GM21529 (cell line): ENCODE results near the gene ERH.
"Not testable (repeated sequence)": the region's sequence is repeated elsewhere in the genome, so short reads cannot be mapped to it uniquely, and the experiment has no call there.

Source experiments
- ATAC-seq: cut with Tn5 transposase; IDR thresholded peaks from one replicate; pipeline ENCODE4 v1.9.1; 2021; ENCODE audit not compliant: unreplicated experiment

ERH gene

DNA sequence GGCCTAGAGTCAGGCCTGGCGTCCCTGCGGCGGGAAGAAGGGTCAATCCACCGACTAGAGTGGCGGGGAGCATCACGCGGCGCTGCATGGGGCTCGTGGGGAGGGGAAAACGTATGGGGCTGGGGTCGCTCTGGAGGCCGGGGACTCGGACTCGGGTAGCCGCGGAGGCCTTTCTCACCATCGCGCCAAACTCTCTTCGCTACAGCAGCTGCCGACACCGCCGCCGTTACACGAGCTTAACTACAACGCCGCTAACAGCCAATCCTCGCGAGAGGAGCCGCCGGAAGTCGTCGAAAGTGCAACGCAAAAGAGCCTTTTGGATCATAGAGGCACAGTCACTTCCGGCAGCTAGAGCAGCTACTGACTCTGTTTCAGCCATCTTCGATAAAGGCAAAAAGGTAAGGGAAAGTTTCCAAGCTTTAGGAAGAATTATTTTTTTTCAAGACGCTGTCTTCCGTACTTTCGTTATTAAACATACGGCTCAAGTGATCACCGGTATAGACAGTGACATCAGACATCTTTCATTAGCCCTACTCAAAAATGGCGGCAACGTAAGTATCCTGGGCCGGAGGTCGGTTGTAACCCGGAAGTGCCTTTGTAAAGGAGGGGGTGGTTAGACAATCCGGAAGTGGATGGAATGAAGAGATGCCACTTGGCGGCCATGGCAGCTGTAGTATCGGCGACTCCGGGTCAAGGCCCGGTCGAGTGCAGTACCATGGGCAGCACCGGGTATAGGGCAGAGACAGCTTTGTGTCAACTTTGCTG lies at the start of gene ERH, which contains the start of gene SLC39A9:
TSS of gene ERH (minus strand) at position 247 of the 765 bp plus-strand sequence. CDS start at position 181, 66 bp downstream.
TSS of gene SLC39A9 (plus strand) at position 640 of the 765 bp plus-strand sequence. CDS start 678 bp downstream, outside the sequence.
- ATAC-seq, result peak; percentile 88

DNA sequence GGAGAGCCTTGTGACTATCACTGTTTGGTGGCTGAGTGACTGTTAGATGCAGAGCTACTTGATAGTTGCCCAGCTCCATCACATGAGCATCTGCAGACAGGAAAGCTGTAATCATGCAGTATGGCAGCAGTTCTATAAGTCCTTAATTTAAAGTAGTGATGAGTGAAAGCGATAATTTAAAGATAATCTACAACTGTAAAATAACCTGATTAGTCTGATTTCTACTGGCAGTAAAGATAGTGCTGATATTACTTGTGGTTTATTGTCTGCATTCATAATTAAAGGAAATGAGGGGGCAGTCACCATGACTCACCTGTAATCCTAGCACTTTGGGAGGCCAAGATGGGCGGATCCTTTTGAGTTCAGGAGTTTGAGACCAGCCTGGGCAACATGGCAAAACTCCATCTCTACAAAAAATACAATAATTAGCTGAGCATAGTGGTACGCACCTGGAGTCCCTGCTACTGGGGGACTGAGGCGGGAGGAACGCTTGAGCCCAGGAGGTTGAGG lies 45.3 kb upstream of the ERH start:
- ATAC-seq, result no peak

DNA sequence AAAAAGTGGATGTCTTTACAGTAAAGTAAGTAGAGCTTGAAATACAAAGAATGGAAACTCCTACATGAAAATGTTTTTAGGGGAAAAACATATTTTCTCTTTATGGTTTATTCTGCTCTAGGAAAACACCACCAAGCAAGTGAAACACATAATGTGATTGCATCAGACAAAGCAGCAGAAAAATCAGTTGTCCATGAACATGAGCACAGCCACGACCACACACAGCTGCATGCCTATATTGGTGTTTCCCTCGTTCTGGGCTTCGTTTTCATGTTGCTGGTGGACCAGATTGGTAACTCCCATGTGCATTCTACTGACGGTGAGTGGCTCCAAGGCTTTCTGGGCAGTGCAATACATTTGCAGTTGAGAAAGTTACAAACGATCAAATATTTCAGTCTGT lies 43.8 kb upstream of the ERH start:
- peak; percentile 82 for ATAC-seq

DNA sequence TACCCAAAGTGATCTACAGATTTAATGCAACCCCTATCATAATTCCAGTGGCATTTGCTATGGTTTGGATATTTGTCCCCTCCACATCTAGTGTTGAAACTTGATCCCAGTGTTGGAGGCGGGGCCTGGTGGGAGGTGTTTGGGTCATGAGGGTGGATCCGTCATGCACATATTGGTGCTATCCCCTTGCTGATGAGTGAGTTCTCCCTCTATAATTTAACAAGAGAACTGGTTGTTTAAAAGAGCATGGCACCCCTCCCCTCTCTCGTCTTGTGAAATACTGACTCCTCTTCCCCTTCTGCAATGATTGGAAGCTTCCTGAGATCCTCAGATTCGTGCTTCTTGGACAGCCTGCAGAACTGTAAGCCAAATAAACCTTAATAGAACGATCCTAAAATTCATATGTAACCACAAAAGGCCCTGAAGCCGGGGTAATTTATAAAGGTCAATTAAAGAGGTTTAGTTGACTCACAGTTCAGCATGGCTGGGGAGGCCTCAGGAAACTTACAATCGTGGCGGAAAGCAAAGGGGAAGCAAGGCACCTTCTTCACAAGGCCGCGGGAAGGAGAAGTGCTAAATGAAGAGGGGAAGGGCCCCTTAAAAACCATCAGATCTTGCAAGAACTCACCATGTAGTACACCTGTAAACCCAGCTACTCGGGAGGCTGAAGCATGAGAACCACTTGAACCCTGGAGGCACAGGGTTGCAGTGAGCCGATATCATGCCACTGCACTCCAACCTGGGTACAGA lies 41.6 kb upstream of the ERH start:
- no peak for ATAC-seq

DNA sequence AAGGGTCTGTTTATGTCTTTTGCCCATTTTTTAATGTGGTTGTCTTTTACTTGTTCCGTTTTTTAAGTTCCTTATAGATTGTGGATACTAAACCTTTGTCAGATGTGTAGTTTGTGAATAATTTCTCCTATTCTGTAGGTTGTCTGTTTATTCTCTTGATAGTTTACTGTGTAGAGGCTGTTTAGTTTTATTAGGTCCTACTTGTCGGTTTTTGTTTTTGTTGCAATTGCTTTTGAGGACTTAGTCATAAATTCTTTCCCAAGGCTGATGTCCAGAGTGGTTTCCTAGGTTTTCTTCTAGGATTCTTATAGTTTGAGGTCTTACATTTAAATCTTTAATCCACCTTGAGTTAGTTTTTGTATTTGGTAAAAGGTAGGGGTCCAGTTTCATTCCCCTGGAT lies 34.3 kb upstream of the ERH start:
- no peak for ATAC-seq

DNA sequence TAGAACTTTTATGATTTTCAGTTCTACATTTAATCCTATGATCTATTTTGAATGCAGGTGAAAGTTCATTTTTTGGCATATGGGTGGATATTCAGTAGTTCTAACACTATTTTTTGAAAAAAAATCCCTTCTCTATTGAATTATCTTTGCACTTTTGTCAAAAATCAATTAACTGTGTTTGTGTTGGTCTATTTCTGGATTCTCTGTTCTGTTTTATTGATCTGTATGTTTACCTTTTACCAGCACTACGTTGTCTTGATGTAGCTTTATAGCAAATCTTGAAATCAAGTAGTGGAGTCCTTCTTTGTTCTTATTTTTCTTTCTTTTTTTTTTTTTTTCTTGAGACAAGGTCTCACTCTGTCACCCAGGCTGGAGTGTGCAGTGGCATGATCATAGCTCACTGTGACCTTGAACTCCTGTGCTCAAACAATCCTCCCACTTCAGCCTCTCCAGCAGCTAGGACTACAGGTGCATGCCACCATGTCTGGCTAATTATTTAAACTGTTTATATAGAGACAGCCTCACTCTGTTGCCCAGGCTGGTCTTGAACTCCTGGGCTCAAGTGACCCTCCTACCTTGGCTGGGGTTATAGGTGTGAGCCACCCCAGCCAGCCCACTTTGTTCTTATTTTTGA lies 32.3 kb upstream of the ERH start:
- ATAC-seq, result no peak

DNA sequence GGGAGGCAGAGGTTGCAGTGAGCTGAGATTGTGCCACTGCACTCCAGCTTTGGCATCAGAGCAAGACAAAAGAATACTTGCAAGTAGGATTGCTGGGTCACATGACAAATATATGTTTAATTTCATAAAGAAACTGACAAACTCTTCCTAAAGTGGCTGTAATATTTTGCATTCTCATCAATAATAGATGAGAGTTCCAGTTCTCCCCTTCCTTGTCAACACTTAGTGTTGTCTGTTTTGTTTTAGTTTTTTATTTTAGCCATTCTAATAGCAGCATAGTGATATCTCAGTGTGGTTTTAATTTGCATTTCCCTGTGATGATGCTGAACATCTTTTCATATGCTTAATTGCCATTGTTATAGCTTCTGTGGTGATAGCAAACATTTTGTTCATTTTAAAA lies 31.5 kb upstream of the ERH start:
- ATAC-seq, result no peak

DNA sequence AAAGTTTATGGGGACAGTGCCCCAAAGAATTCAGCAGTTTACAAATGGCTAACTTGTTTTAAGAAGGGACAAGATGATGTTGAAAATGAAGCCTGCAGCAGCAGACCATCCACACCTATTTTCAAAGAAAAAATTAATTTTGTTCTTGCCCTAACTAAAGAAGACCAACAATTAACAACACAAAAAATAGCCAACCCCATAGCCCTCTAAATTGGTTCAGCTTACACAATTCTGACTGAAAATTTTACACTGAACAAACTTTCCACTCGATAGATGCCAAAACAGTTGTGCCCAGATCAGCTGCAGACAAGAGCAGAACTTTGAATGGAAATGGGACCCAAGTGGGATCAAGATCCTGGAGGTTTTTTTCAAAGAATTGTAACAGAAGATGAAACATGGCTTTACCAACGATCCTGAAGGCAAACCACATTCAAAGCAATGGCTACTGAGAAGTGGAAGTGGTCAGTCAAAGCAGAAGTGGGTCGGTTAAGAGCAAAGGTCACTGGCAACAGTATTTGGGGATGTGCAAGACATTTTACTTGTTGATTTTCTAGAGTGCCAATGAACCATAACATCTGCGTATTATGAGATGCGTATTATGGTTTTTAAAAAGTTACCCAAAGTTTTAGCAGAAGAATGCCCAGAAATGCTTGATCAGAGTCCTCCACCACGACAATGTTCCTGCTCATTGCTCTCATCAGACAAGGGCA lies 30.3 kb upstream of the ERH start:
- peak; percentile 78 for ATAC-seq

DNA sequence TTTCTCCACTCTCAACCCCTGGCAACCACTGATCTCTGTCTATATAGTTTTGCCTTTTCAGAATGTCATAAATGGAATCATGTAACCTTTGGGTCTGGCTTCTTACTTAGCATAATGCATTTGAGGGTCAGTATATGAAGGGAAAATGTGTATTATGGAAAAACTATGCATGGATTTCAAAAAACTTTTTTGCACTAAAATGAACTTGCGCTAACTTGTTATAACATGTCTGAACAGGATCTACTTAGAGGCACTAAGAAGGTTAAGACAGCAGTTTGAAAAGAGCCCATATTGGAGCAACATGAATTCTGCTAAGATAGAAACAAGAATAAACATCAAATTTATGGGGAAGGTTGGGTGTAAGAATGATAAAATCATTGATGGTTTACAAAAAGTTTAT lies 29.5 kb upstream of the ERH start:
- ATAC-seq, result no peak

DNA sequence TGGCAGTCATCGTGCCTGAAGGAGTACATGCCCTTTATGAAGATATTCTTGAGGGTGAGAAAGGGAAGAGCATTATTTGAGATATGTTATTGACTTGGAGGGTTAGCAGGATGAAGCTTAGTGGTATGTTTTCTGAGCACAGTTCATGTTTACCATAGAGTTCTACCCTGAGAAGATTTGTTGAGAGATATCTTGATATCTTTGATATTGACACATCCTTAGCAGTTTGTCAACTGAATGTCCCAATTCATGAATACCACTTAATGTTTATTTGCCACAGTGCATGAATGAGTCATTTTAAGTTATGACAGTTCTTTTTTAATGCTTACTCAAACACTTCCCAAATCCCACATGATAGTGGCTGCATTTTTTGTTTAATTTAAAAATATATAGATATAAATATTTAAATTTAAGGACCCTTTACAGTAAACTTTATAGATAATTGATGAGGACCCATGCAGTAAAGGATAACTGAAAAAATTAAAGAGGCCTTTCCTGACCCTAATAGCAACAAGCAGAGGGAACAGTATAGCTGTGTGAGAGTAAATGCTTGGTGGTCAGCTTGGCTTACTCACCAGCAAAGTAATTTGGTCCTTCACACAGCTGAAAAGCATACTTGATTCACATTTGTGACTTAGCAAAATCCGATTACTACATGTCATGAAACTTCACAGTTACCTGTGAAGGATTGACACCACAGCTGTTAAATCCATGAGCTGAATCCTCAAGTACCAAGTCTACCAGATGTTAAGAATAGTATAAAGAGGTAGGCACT lies 26.2 kb upstream of the ERH start:
- ATAC-seq, result no peak

DNA sequence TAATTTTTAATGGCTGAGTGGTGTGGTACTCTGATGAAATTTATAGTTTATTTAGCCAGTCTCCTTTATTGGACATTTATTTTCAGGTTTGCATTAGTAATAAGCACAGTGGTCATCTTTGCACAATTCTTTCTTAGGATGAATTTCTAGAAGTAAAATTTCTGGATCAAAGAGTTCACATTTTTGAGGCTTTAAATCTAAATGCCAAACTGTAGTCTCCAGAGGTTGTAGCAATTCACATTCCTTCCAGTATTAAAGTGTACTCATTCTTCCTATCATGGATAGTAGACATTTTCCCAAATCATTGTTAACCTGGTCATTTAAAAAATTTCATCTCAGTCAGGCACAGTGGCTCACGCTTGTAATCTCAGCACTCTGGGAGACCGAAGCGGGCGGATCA lies 25.2 kb upstream of the ERH start:
- ATAC-seq, result no peak

DNA sequence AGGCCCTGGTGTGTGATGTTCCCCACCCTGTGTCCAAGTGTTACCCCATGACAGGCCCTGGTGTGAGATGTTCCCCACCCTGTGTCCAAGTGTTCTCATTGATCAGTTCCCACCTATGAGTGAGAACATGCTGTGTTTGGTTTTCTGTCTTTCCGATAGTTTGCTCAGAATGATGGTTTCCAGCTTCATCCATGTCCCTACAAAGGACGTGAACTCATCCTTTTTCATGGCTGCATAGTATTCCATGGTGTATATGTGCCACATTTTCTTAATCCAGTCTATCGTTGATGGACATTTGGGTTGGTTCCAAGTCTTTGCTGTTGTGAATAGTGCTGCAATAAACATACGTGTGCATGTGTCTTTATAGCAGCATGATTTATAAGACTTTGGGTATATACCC lies 18.0 kb upstream of the ERH start:
- ATAC-seq, result not testable (repeated sequence)

DNA sequence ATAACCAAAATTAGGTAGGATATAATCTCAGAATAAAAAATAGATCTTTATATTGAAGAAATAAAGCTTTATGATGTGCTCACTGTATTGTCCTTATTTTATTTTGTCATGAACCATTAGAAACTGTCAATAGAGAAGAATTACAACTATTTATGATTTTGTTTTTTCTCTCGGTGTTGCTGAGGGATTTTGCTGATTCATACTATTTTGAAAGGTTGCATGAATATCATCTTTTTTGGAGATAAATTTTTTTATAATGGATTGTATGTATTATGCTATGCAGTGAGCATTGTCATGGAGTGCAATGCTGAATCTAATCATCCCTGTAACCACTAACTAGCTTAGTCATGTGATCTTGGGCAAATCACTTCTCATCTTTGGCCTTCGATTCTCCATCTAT lies 15.4 kb upstream of the ERH start:
- no peak for ATAC-seq

DNA sequence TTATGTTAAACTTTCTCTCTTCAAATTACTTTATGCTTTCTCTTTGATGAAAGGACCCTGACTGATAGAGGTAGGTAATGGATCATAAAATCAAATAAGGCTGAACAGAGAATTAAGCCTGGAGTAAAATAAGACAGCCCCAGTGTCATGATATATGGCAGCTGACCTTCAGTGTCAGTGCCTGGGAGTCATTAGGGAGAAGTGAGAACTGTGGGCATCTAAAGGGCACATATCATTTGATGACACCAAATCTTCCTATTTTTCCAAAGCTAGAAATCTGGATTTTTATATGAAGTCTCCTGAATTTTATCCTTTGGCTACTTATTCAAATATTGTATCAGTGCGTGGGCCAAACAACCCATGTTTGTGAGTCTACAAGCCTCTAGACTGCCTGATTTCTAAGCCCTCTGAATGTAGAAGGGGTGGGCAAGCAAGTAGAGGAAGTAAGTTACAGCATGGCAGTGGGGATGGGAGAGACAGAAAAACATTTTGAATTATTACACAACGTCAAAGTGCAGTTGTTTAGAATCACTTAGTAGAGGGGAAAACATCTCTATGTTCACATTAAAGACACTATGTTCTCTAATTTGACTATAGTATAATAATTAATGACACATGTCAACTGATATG lies 10.3 kb upstream of the ERH start:
- ATAC-seq, result no peak

DNA sequence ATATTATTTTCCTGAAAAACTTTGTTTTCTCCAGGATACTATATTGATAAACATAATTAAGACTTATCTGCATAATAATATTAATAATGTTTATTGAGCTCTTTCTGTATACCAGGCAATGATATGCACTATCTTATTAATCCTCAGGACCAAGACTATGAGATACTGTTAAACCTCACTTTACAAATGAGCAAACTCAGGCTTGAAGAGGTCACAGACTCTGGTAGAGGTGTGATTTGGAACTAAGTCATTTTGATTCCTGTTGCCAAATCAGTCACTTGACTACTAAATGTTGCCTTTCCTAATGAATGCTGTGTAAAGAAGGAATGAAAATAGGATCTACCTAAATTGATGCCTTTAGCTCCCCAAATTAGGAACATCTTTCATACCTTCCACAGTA lies 7.7 kb upstream of the ERH start:
- no peak for ATAC-seq

DNA sequence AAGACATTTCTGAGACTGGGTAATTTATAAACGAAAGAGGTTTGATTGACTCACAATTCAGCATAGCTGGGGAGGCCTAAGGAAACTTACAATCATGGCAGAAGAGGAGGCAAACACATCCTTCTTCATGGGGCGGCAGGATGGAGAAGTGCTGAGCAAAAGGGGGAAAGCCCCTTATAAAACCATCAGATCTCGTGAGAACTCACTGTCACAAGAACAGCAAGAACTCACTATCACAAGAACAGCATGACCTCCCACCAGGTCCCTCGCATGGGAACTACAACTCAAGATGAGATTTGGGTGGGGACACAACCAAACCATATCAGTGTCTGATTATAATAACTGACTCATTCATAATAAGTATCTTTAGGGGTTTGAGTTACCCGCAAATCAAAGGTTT lies 6.8 kb upstream of the ERH start:
- ATAC-seq, result no peak

DNA sequence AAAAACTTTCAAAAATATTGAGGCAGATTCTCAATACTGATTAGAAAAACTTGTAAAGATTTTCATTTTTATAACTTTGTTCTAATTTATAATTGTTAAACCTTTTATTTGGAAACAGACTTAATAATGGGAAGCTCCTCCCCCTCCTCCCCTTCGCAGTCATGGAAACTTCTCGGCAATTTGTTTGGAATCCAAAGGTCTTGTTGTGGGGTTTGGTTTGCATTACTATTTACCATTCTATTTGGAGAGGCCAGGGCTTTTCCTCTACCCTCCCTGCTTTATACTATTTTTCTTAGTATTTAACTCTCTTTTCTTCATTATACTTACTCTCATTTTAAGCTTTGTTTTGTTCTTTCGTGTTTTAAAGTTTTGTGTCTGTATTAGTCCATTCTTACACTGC lies 6.4 kb upstream of the ERH start:
- ATAC-seq, result no peak

DNA sequence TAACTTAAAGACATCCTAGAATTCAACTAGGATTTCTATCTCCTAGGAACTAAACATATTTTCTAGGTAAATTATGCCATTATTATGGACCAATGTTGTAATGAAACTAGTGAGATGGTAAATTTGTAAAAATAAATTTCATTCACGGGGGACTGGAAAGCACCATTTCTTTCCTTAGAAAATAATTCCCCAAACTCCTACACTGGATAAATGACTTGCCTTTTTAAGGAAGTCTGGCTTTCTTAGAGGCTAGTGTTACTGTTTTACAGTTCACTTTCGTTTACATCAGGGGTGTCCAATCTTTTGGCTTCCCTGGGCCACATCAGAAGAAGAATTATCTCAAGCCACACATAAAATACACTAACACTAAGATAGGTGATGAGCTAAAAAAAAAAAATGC lies 3.7 kb upstream of the ERH start:
- ATAC-seq, result no peak

DNA sequence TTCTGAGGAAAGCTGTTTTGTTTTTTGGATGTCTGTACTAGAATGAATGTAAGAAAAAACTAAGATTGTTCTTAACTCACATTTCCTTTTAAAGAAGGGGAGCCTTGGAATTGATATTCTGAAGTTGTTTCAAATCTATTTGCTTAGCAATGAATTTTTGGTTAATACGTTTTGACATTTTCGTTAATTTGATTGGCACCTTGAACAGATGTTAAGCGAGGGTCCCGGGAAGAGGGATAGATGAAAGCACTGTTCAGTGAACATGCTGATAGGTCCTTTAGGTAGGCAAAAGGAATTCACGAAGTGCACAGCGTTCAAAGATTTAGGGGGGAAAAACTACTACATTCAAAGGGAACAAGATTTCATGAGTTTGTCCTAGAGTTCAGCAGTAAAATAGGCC lies 2.1 kb upstream of the ERH start:
- ATAC-seq, result no peak

DNA sequence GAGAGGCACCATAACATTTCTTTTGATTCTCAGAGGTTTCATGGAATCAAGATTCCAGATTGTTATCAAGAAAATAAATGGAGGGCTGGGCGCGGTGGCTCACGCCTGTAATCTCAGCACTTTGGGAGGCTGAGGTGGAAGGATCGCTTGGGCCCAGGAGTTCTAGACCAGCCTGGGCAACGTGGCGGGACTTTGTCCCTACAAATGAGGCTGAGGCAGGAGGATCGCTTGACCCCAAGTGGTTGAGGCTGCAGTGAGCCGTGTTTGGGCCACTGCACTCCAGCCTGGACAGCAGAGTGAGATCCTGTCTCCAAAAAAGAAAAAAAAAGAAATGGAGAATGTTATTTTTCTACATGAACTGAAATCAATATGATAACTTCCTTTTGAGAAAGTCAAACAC lies 1.7 kb upstream of the ERH start:
- no peak for ATAC-seq
